HepG2 (cell line): ENCODE results near the gene INSIG1.

Experiments used
- RFX3 ChIP-seq: IDR thresholded peaks from 2 replicates; pipeline ENCODE4 v1.6.1; 2016; ENCODE audit warnings: missing biosample characterization, missing genetic modification reagents
- TF ChIP-seq, protein P1 (sequence below): sonication (generic); formaldehyde crosslinking; IDR thresholded peaks from 2 replicates; pipeline ENCODE4 v1.5.0; 2020; ENCODE audit warnings: mild to moderate bottlenecking, missing genetic modification reagents, moderate library complexity
- TF ChIP-seq, protein P2 (sequence below): sonication (generic); formaldehyde crosslinking; IDR thresholded peaks from 2 replicates; pipeline ENCODE4 v1.4.0; 2020; ENCODE audit warnings: missing genetic modification reagents, mild to moderate bottlenecking, borderline replicate concordance

DNA sequence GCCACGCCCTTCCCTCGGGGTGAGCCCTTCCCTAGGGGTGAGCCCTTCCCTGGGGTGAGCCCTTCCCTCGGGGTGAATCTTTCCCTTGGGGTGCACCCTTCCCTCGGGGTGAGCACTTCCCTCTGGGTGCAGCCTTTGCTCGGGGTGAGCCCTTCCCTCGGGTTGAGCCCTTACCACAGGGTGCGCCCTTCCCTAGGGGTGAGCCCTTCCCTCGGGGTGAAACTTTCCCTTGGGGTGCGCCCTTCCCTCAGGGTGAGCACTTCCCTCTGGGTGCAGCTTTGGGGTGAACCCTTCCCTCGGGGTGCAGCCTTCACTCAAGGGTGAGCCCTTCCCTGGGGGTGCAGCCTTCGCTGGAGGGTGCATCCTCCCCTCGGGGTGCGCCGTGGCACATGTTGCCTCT, 34.6 kb upstream of the INSIG1 start:
- TF ChIP-seq, protein P1, sequence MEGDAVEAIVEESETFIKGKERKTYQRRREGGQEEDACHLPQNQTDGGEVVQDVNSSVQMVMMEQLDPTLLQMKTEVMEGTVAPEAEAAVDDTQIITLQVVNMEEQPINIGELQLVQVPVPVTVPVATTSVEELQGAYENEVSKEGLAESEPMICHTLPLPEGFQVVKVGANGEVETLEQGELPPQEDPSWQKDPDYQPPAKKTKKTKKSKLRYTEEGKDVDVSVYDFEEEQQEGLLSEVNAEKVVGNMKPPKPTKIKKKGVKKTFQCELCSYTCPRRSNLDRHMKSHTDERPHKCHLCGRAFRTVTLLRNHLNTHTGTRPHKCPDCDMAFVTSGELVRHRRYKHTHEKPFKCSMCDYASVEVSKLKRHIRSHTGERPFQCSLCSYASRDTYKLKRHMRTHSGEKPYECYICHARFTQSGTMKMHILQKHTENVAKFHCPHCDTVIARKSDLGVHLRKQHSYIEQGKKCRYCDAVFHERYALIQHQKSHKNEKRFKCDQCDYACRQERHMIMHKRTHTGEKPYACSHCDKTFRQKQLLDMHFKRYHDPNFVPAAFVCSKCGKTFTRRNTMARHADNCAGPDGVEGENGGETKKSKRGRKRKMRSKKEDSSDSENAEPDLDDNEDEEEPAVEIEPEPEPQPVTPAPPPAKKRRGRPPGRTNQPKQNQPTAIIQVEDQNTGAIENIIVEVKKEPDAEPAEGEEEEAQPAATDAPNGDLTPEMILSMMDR (CRISPR knock-in tag), result no peak
- TF ChIP-seq RFX3 (CRISPR knock-in tag), result no peak
- TF ChIP-seq, protein P2, sequence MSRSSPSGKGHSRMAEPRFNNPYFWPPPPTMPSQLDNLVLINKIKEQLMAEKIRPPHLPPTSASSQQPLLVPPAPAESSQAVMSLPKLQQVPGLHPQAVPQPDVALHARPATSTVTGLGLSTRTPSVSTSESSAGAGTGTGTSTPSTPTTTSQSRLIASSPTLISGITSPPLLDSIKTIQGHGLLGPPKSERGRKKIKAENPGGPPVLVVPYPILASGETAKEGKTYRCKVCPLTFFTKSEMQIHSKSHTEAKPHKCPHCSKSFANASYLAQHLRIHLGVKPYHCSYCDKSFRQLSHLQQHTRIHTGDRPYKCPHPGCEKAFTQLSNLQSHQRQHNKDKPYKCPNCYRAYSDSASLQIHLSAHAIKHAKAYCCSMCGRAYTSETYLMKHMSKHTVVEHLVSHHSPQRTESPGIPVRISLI (CRISPR knock-in tag), result no peak
